Measurements from ENCODE around the gene TBC1D22A. TPM values are rescaled to one million over a fixed set of nuclear protein-coding genes. Genes with fewer than 3 reads are reported as not detected.

Gene TBC1D22A
- total RNA-seq, 2 experiments from 2014 or later, result 22.3 to 43.9 TPM

DNA sequence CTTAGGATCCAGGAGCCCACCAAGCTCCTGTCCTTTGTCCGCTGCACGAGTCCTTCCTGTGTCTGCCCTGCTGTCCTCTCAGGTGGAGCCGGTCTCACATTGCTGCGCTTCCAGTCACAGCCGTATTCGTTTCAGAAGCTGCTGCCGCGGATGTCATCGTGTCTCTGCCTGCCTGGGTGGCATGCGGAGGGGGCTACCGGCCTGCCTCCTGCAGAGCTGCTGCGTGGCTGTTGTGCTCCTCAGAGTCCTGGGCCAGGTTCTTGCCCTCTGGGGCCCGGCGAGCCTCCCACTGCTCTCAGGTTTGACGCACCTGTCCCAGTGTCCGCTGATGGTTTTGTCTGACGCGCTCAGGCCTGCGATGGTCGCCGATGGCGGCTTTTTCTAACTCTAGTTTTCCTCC lies 254.2 kb downstream of the TBC1D22A start:
- H3K4me3 ChIP-seq (ENCODE audit: low read depth, low read length, poor library complexity, severe bottlenecking), result no peak overlapping the region
- no peak overlapping the region for H3K4me2 ChIP-seq (ENCODE audit: low read length)
- TF ChIP-seq EZH2phosphoT487 (IDR thresholded peaks at IDR 0.05; ENCODE audit: borderline replicate concordance, low read depth, low read length), result no peak
- TF ChIP-seq CTCF (conservative IDR thresholded peaks at IDR 0.05; ENCODE audit: low read length), result no peak
- H3K4me1 ChIP-seq (ENCODE audit: insufficient read depth, low read length, poor library complexity, severe bottlenecking), result no peaks in the 10 kb centered on the region
- no peak overlapping the region for H3K27ac ChIP-seq (ENCODE audit: low read depth, low read length, poor library complexity, severe bottlenecking)
- H3K79me2 ChIP-seq (ENCODE audit: insufficient read depth, low read depth, low read length), result no peaks in the 10 kb centered on the region
- no peaks in the 10 kb centered on the region for H4K20me1 ChIP-seq (ENCODE audit: insufficient read depth, low read length)
- no TSS peak for BruUV-seq (replicated peaks)
- intact Hi-C loops (cut with micrococcal nuclease; ENCODE audit: unreplicated experiment), result no loop called here
- ChIA-PET CTCF (ENCODE audit: unreplicated experiment) (no interaction called here), POLR2A (no interaction called here)
- H3K36me3 ChIP-seq (ENCODE audit: insufficient read depth, low read length), result peaks cover 3% of the 10 kb centered on the region
- no peak for DNase-seq (ENCODE audit: low spot score)
- no peak overlapping the region for H2AFZ ChIP-seq (ENCODE audit: low read length)
- peaks cover 18% of the 10 kb centered on the region for H3K9me3 ChIP-seq (ENCODE audit: low read length)
- H3K9me2 ChIP-seq (ENCODE audit: insufficient read depth, low read length), result no peaks in the 10 kb centered on the region

GRCh38 chr22:47017245-47017644 lies 254.8 kb downstream of the TBC1D22A start:
- CTCF ChIA-PET (ENCODE audit: unreplicated experiment), result no interaction called here
- Histone ChIP-seq H3K4me2 (ENCODE audit: low read length) (no peak overlapping the region), H3K36me3 (ENCODE audit: insufficient read depth, low read length) (peaks cover 9% of the 10 kb centered on the region), H3K79me2 (ENCODE audit: insufficient read depth, low read depth, low read length) (no peaks in the 10 kb centered on the region), H3K4me1 (ENCODE audit: insufficient read depth, low read length, poor library complexity, severe bottlenecking) (no peaks in the 10 kb centered on the region), H3K27ac (ENCODE audit: low read depth, low read length, poor library complexity, severe bottlenecking) (no peak overlapping the region), H2AFZ (ENCODE audit: low read length) (no peak overlapping the region), H3K9me3 (ENCODE audit: low read length) (peaks cover 24% of the 10 kb centered on the region), H4K20me1 (ENCODE audit: insufficient read depth, low read length) (no peaks in the 10 kb centered on the region), H3K9me2 (ENCODE audit: insufficient read depth, low read length) (no peaks in the 10 kb centered on the region), H3K4me3 (ENCODE audit: low read depth, low read length, poor library complexity, severe bottlenecking) (no peak overlapping the region)
- POLR2A ChIA-PET, result no interaction called here
- DNase-seq (ENCODE audit: low spot score), result no peak
- intact Hi-C loops (cut with micrococcal nuclease; ENCODE audit: unreplicated experiment), result no loop called here
- TF ChIP-seq EZH2phosphoT487 (IDR thresholded peaks at IDR 0.05; ENCODE audit: borderline replicate concordance, low read depth, low read length) (no peak), CTCF (conservative IDR thresholded peaks at IDR 0.05; ENCODE audit: low read length) (no peak)
- BruUV-seq (replicated peaks), result no TSS peak

GRCh38 chr22:47018010-47018910 lies 255.8 kb downstream of the TBC1D22A start:
- Histone ChIP-seq H3K79me2 (ENCODE audit: insufficient read depth, low read depth, low read length) (no peaks in the 10 kb centered on the region), H3K4me1 (ENCODE audit: insufficient read depth, low read length, poor library complexity, severe bottlenecking) (no peaks in the 10 kb centered on the region), H3K36me3 (ENCODE audit: insufficient read depth, low read length) (peaks cover 18% of the 10 kb centered on the region), H2AFZ (ENCODE audit: low read length) (no peak overlapping the region), H3K9me3 (ENCODE audit: low read length) (peaks cover 28% of the 10 kb centered on the region), H3K4me3 (ENCODE audit: low read depth, low read length, poor library complexity, severe bottlenecking) (no peak overlapping the region), H3K27ac (ENCODE audit: low read depth, low read length, poor library complexity, severe bottlenecking) (no peak overlapping the region), H3K4me2 (ENCODE audit: low read length) (no peak overlapping the region), H4K20me1 (ENCODE audit: insufficient read depth, low read length) (no peaks in the 10 kb centered on the region), H3K9me2 (ENCODE audit: insufficient read depth, low read length) (no peaks in the 10 kb centered on the region)
- TF ChIP-seq CTCF (conservative IDR thresholded peaks at IDR 0.05; ENCODE audit: low read length), result no peak
- TF ChIP-seq EZH2phosphoT487 (IDR thresholded peaks at IDR 0.05; ENCODE audit: borderline replicate concordance, low read depth, low read length), result no peak
- CTCF ChIA-PET (ENCODE audit: unreplicated experiment), result no interaction called here
- no TSS peak for BruUV-seq (replicated peaks)
- POLR2A ChIA-PET, result interaction anchor here (0.6 kb wide), 1 partner anchor 1514 kb away, joined by 3 read pairs; no protein-coding TSS in a partner anchor
- no peak for DNase-seq (ENCODE audit: low spot score)
- intact Hi-C loops (cut with micrococcal nuclease; ENCODE audit: unreplicated experiment), result no loop called here

All from OCI-LY7 (cell line).